ENCODE measurements around the gene CASP7.

Gene CASP7

GRCh38 chr10:113739031-113739430 lies 59.3 kb downstream of the CASP7 start:
- H3K36me3 ChIP-seq = no peaks in the 10 kb centered on the region
- H3K27me3 ChIP-seq = peaks cover 25% of the 10 kb centered on the region
- H3K4me1 ChIP-seq (ENCODE audit: control insufficient read depth in 1 of 2, insufficient read depth in 1 of 2, low read depth in 1 of 2, low read length in 1 of 2) = no peaks in the 10 kb centered on the region
- H3K4me3 ChIP-seq (ENCODE audit: low read depth in 1 of 2, low read length in 1 of 2) = no peak overlapping the region
- no peak for TF ChIP-seq CTCF (IDR thresholded peaks at IDR 0.05)
- no peak overlapping the region for H3K27ac ChIP-seq
- no peaks in the 10 kb centered on the region for H3K9me3 ChIP-seq

- H3K9me3 ChIP-seq = no peaks in the 10 kb centered on the region
- H3K4me3 ChIP-seq (ENCODE audit: low read depth in 1 of 2, low read length in 1 of 2) = no peak overlapping the region
- peaks cover 27% of the 10 kb centered on the region for H3K27me3 ChIP-seq
- no peak overlapping the region for H3K27ac ChIP-seq
- H3K4me1 ChIP-seq (ENCODE audit: control insufficient read depth in 1 of 2, insufficient read depth in 1 of 2, low read depth in 1 of 2, low read length in 1 of 2) = no peaks in the 10 kb centered on the region
- TF ChIP-seq CTCF (IDR thresholded peaks at IDR 0.05) = no peak
- no peaks in the 10 kb centered on the region for H3K36me3 ChIP-seq
Measured at GRCh38 chr10:113739577-113739976, 59.9 kb downstream of the CASP7 start.

- H3K27me3 ChIP-seq = peaks cover 27% of the 10 kb centered on the region
- no peak overlapping the region for H3K4me3 ChIP-seq (ENCODE audit: low read depth in 1 of 2, low read length in 1 of 2)
- no peaks in the 10 kb centered on the region for H3K4me1 ChIP-seq (ENCODE audit: control insufficient read depth in 1 of 2, insufficient read depth in 1 of 2, low read depth in 1 of 2, low read length in 1 of 2)
- TF ChIP-seq CTCF (IDR thresholded peaks at IDR 0.05) = no peak
- H3K27ac ChIP-seq = no peak overlapping the region
- no peaks in the 10 kb centered on the region for H3K9me3 ChIP-seq
- no peaks in the 10 kb centered on the region for H3K36me3 ChIP-seq
Measured at GRCh38 chr10:113740850-113741249, 61.1 kb downstream of the CASP7 start.

- no peak for TF ChIP-seq CTCF (IDR thresholded peaks at IDR 0.05)
Measured at GRCh38 chr10:113742466-113742865, 62.8 kb downstream of the CASP7 start.

GRCh38 chr10:113743594-113743993 lies 63.9 kb downstream of the CASP7 start:
- no peaks in the 10 kb centered on the region for H3K4me1 ChIP-seq (ENCODE audit: control insufficient read depth in 1 of 2, insufficient read depth in 1 of 2, low read depth in 1 of 2, low read length in 1 of 2)
- no peaks in the 10 kb centered on the region for H3K36me3 ChIP-seq
- no peaks in the 10 kb centered on the region for H3K9me3 ChIP-seq
- TF ChIP-seq CTCF (IDR thresholded peaks at IDR 0.05) = no peak
- peaks cover 20% of the 10 kb centered on the region for H3K27me3 ChIP-seq
- no peak overlapping the region for H3K27ac ChIP-seq
- no peak overlapping the region for H3K4me3 ChIP-seq (ENCODE audit: low read depth in 1 of 2, low read length in 1 of 2)

More at GRCh38 chr10:113742466-113742865, 62.8 kb downstream of the CASP7 start:
- Histone ChIP-seq H3K4me1 (ENCODE audit: control insufficient read depth in 1 of 2, insufficient read depth in 1 of 2, low read depth in 1 of 2, low read length in 1 of 2) (no peaks in the 10 kb centered on the region), H3K9me3 (no peaks in the 10 kb centered on the region), H3K36me3 (no peaks in the 10 kb centered on the region), H3K4me3 (ENCODE audit: low read depth in 1 of 2, low read length in 1 of 2) (no peak overlapping the region), H3K27me3 (peaks cover 27% of the 10 kb centered on the region), H3K27ac (no peak overlapping the region)

- no peaks in the 10 kb centered on the region for H3K4me1 ChIP-seq (ENCODE audit: control insufficient read depth in 1 of 2, insufficient read depth in 1 of 2, low read depth in 1 of 2, low read length in 1 of 2)
- H3K27ac ChIP-seq = no peak overlapping the region
- H3K4me3 ChIP-seq (ENCODE audit: low read depth in 1 of 2, low read length in 1 of 2) = no peak overlapping the region
- H3K27me3 ChIP-seq = peaks cover 13% of the 10 kb centered on the region
- H3K36me3 ChIP-seq = no peaks in the 10 kb centered on the region
- H3K9me3 ChIP-seq = no peaks in the 10 kb centered on the region
- TF ChIP-seq CTCF (IDR thresholded peaks at IDR 0.05) = no peak
Measured at GRCh38 chr10:113745374-113745773, 65.7 kb downstream of the CASP7 start.

Data from neutrophil (primary cell).